ENCODE measurements around the gene ANTKMT. TPM values are rescaled to one million over a fixed set of nuclear protein-coding genes. Genes with fewer than 3 reads are reported as not detected.
A peak's percentile ranks its signal among the peaks of the same experiment; 100 is the strongest.

ANTKMT gene
- total RNA-seq, 1 donor from 2014 or later, result 58.0 TPM

DNA sequence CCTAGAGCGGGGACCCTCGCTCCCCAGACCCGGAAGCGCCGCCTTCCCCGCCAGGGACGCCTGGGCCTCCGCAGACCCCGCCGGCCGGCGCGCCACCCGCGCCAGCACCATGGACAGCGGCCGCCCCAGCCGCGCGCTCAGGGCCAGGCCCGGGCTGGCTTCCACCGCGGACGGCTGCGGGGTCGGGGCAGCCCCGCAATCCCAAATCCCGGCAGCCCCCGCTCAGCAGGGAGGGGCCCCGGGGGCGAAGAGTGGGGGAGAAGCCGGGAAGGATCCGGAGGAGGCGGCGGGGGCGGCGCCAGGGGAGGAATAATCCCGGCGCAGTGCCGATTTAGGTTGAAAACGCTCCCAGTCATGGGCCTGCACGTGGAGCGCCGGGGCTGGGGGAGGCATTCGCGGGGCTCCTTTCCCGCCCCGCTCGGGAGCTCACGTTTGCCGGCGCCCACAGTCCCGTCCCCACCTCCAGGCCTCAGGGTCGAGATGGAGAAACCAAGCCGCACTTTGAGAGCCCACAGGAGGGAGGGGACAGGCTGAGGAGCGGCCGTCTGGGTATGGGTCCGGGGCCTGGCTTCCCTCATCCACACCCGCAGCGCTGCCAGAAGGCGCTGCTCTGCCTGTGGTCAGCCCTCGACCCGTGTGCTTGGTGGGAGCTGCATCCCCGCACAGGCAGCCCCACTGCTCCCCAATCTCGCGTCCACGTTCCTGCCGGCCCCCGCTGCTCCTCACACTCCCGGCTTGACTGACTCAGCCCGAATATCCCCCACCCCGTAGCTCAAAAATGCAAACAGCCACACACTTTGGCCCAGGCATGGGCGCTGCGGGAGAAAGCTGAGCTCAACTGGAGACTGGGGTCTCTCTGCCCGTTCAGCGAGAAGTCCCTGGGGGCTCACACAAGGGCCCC lies 20.0 kb upstream of the ANTKMT start:
- no peaks in the 10 kb centered on the region for H3K36me3 Mint-ChIP-seq (ENCODE audit: low read depth)
- no peaks in the 10 kb centered on the region for H3K9me3 Mint-ChIP-seq
- TF ChIP-seq CTCF (IDR thresholded peaks at IDR 0.05), result no peak
- ChIA-PET POLR2A (interaction anchor here (0.6 to 1.1 kb wide), 2 partner anchors 10 to 21 kb away, joined by 3 to 5 read pairs; no protein-coding TSS in a partner anchor), CTCF (no interaction called here)
- peaks cover under 1% of the 10 kb centered on the region for H3K4me1 Mint-ChIP-seq
- intact Hi-C loops (cut with micrococcal nuclease), result no loop called here
- no peak overlapping the region for H3K4me3 Mint-ChIP-seq
- no peak overlapping the region for H3K27ac Mint-ChIP-seq
- ATAC-seq (ENCODE audit: low read depth), result peak; percentile 67
- H3K27me3 Mint-ChIP-seq, result peaks cover 32% of the 10 kb centered on the region
- DNase-seq, result no peak

DNA sequence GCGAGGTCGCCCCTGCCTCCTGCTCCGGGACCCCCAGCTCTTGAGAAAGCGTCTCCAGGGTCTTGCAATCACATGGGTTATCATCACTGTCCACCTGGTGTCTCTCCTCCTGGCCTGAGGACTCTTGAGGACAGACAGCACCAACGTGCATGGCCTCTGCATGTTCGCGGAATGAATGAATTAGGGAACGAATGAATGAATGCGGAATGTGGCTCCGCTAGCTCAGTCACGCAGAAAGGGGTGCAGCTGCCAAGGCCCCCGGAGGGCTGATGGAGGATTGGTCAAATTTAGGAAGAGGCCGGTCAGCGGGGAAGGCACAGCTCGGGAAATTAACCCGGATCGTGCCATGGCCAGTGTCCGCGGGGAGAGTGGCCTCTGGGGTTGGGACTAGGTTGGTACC lies 18.6 kb upstream of the ANTKMT start:
- ATAC-seq (ENCODE audit: low read depth) (no peak), DNase-seq (no peak)
- H3K27ac Mint-ChIP-seq, result no peak overlapping the region
- no peak overlapping the region for H3K4me3 Mint-ChIP-seq
- ChIA-PET CTCF (no interaction called here), POLR2A (no interaction called here)
- no peak for TF ChIP-seq CTCF (IDR thresholded peaks at IDR 0.05)
- H3K27me3 Mint-ChIP-seq, result peaks cover 34% of the 10 kb centered on the region
- intact Hi-C loops (cut with micrococcal nuclease), result no loop called here
- H3K4me1 Mint-ChIP-seq, result peaks cover 4% of the 10 kb centered on the region
- H3K36me3 Mint-ChIP-seq (ENCODE audit: low read depth), result no peaks in the 10 kb centered on the region
- no peaks in the 10 kb centered on the region for H3K9me3 Mint-ChIP-seq

GRCh38 chr16:703406-703805 lies 17.5 kb upstream of the ANTKMT start:
- Mint-ChIP-seq H3K36me3 (ENCODE audit: low read depth) (no peaks in the 10 kb centered on the region), H3K4me1 (peaks cover 4% of the 10 kb centered on the region), H3K4me3 (no peak overlapping the region), H3K27ac (no peak overlapping the region), H3K27me3 (peaks cover 42% of the 10 kb centered on the region), H3K9me3 (no peaks in the 10 kb centered on the region)
- DNase-seq (no peak), ATAC-seq (ENCODE audit: low read depth) (no peak)
- POLR2A ChIA-PET, result interaction anchor here (0.6 kb wide), 1 partner anchor 270 kb away, joined by 3 read pairs; no protein-coding TSS in a partner anchor
- no peak for TF ChIP-seq CTCF (IDR thresholded peaks at IDR 0.05)
- intact Hi-C loops (cut with micrococcal nuclease), result no loop called here
- CTCF ChIA-PET, result no interaction called here

DNA sequence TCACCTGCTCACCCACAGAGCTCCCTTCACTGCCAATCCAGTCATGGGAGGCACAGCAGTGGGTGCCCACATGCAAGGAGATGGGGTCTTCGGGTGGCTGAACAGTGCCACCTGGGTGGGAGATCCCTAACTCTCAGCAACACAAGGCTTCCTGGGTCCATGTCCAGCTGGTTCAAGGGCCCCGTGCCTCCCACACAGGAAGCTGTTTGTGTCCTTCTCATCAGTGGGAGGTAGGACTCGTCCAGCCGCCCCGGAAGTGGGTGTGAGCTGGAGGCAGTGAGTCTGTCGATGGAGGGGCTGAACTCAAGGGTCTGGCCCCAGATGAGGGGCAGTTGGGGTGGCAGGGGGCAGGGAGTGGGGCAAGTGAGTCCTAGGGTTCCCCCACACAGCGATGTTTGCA lies 16.9 kb upstream of the ANTKMT start:
- Mint-ChIP-seq H3K4me1 (peaks cover 4% of the 10 kb centered on the region), H3K36me3 (ENCODE audit: low read depth) (no peaks in the 10 kb centered on the region), H3K27me3 (peaks cover 47% of the 10 kb centered on the region), H3K4me3 (no peak overlapping the region), H3K9me3 (no peaks in the 10 kb centered on the region), H3K27ac (no peak overlapping the region)
- DNase-seq (no peak), ATAC-seq (ENCODE audit: low read depth) (no peak)
- ChIA-PET CTCF (no interaction called here), POLR2A (no interaction called here)
- intact Hi-C loops (cut with micrococcal nuclease), result no loop called here
- no peak for TF ChIP-seq CTCF (IDR thresholded peaks at IDR 0.05)

- H3K4me1 Mint-ChIP-seq, result peaks cover 4% of the 10 kb centered on the region
- POLR2A ChIA-PET, result interaction anchor here (0.6 kb wide), 1 partner anchor 15 kb away, joined by 3 read pairs; the partner anchor contains the start of gene WDR24
- TF ChIP-seq CTCF (IDR thresholded peaks at IDR 0.05), result no peak
- no peak overlapping the region for H3K27ac Mint-ChIP-seq
- no peaks in the 10 kb centered on the region for H3K9me3 Mint-ChIP-seq
- ATAC-seq (ENCODE audit: low read depth) (no peak), DNase-seq (no peak)
- intact Hi-C loops (cut with micrococcal nuclease), result no loop called here
- CTCF ChIA-PET, result no interaction called here
- no peaks in the 10 kb centered on the region for H3K36me3 Mint-ChIP-seq (ENCODE audit: low read depth)
- no peak overlapping the region for H3K4me3 Mint-ChIP-seq
- peaks cover 47% of the 10 kb centered on the region for H3K27me3 Mint-ChIP-seq
Observed at GRCh38 chr16:704552-705380, 16.2 kb upstream of the ANTKMT start.

All from activated B cell treated with CpG ODN at 0.5 μM for 24 hours (primary cell).